ENCODE data around the gene HAUS7. TPM values are rescaled to one million over a fixed set of nuclear protein-coding genes. Genes with fewer than 3 reads are reported as not detected.
A peak's percentile ranks its signal among the peaks of the same experiment; 100 is the strongest.

The HAUS7 gene
- total and polyA plus RNA-seq, 7 donors = 15.0 to 37.8 (median 23.9) TPM

DNA sequence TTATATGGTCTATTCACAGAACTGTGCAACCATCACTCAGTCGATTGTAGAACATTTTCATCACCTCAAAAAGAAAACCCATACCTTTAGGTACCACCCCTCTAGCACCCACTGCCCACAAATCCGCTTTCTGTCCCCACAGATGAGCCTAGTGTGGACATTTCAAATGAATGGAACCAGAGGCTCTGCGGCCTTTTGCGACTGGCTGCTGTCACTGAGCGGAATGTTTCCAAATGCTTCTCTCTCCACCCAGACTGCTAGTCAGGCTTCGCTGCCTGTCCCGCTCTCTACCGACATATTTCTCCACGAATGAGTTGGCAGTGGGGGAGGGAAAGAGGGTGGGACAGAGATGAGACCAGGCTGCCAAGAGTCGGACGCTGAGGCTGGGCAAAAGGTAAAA, 22.7 kb upstream of the HAUS7 start:
- intact Hi-C loops (cut with DNase I) = no loop called here
- DNase-seq = no peak
- TF ChIP-seq POLR2AphosphoS5 (IDR thresholded peaks at IDR 0.05) = no peak
- TF ChIP-seq, protein P1, sequence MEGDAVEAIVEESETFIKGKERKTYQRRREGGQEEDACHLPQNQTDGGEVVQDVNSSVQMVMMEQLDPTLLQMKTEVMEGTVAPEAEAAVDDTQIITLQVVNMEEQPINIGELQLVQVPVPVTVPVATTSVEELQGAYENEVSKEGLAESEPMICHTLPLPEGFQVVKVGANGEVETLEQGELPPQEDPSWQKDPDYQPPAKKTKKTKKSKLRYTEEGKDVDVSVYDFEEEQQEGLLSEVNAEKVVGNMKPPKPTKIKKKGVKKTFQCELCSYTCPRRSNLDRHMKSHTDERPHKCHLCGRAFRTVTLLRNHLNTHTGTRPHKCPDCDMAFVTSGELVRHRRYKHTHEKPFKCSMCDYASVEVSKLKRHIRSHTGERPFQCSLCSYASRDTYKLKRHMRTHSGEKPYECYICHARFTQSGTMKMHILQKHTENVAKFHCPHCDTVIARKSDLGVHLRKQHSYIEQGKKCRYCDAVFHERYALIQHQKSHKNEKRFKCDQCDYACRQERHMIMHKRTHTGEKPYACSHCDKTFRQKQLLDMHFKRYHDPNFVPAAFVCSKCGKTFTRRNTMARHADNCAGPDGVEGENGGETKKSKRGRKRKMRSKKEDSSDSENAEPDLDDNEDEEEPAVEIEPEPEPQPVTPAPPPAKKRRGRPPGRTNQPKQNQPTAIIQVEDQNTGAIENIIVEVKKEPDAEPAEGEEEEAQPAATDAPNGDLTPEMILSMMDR (IDR thresholded peaks at IDR 0.05) = no peak
- TF ChIP-seq EP300 (IDR thresholded peaks at IDR 0.05) = no peak
- no peak for TF ChIP-seq POLR2A (IDR thresholded peaks at IDR 0.05)
- Histone ChIP-seq H3K27me3 (peaks cover 0 to 7% (median 0%) of the 10 kb centered on the region in 3 donors), H3K4me1 (no peaks in the 10 kb centered on the region), H3K27ac (no peak overlapping the region), H3K9me3 (no peaks in the 10 kb centered on the region), H3K4me3 (no peak overlapping the region), H3K36me3 (no peaks in the 10 kb centered on the region)
- WGBS, 2 donors = 92% methylated on average over 11 of the region's 11 CpGs

DNA sequence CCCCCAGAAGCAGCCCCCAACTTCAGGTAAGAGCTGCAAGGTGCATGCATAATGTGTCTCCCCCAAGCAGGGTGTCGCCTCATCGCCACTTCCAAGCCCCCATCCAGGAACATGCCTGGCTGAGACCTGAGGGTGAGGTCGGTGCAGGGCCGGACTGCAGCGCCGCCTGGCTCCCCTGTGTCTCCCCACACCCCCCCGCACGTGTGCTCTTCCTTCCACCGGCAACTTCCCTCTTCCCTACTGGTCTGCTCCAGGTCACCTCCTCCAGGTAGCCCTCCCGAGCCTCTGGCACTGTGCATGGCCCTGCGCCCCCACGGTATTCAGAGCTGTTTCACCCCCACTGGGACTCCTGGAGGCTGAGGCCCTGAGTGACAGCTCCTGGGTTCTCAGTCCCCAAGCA, 22.2 kb upstream of the HAUS7 start:
- no peak for DNase-seq
- H3K36me3 ChIP-seq = no peaks in the 10 kb centered on the region
- intact Hi-C loops (cut with DNase I) = no loop called here
- H3K27ac ChIP-seq = no peak overlapping the region
- H3K4me3 ChIP-seq = no peak overlapping the region
- 72 to 83% methylated on average over 12 of the region's 12 CpGs for WGBS, 2 donors
- H3K27me3 ChIP-seq = peaks cover 0 to 7% (median 0%) of the 10 kb centered on the region in 3 donors
- no peak for TF ChIP-seq EP300 (IDR thresholded peaks at IDR 0.05)
- TF ChIP-seq POLR2AphosphoS5 (IDR thresholded peaks at IDR 0.05) = no peak
- TF ChIP-seq, protein P1 (IDR thresholded peaks at IDR 0.05) = no peak
- TF ChIP-seq POLR2A (IDR thresholded peaks at IDR 0.05) = no peak
- H3K9me3 ChIP-seq = no peaks in the 10 kb centered on the region
- H3K4me1 ChIP-seq = no peaks in the 10 kb centered on the region

DNA sequence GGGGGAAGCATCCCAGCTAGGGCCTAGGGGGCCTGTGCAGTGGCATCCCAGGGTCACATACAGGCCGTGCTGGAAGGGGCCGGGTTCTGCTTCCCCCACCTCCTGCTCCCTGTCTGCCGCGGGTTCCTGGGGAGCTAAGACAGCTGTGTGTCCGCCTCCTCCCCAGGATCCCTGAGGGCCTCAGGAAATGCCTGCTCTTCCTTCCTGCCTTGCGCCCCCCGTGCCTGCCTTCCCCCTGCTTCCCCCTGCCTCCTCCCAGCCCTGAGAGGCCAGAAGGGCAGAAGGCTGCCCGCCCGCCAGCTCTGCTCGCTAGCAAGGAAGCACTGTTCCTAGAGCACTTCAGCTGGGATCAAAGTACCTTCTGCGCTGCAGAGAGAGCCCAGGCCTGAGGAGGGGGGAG, 21.5 kb upstream of the HAUS7 start:
- no peak for DNase-seq
- intact Hi-C loops (cut with DNase I) = no loop called here
- Histone ChIP-seq H3K27me3 (peaks cover 0 to 7% (median 0%) of the 10 kb centered on the region in 3 donors), H3K4me1 (no peaks in the 10 kb centered on the region), H3K36me3 (no peaks in the 10 kb centered on the region), H3K4me3 (no peak overlapping the region), H3K27ac (peak overlapping the region in 1 of 4 donors; percentile 7), H3K9me3 (no peaks in the 10 kb centered on the region)
- 27 to 30% methylated on average over 11 of the region's 11 CpGs for WGBS, 2 donors
- TF ChIP-seq POLR2A (IDR thresholded peaks at IDR 0.05) (no peak), POLR2AphosphoS5 (IDR thresholded peaks at IDR 0.05) (no peak), EP300 (IDR thresholded peaks at IDR 0.05) (no peak)
- TF ChIP-seq, protein P1 (IDR thresholded peaks at IDR 0.05) = no peak

DNA sequence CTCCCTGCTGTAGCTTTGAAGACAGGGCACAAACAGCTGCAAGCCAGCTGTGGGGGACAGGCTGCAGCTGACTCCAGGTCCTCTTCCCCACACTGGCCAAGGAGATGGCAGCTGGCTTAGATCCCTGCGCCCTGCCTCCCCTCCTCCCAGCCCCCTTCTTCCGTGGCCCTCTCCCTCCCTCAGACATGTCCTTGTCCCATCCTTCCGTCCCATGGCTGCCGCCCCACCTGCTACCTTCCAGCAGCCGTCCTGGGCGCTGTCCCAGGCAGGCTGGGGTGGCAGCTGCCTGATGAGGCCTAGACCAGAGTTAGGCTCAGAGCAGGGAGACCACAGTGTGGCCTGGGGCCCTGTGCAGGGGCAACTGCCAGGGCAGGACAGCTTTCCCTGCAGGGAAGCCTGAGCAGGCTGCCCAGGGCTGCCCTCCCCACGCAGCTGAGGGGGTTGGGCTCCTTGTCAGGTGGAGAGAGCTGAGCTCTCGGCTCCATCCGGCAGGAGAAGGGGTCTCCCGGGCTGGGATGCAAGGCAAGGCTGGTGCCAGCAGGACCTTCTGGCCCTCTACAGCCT, 21.1 kb upstream of the HAUS7 start:
- intact Hi-C loops (cut with DNase I) = no loop called here
- Histone ChIP-seq H3K9me3 (no peaks in the 10 kb centered on the region), H3K27ac (peak overlapping the region in 1 of 4 donors; percentile 7), H3K27me3 (peaks cover 0 to 7% (median 0%) of the 10 kb centered on the region in 3 donors), H3K36me3 (no peaks in the 10 kb centered on the region), H3K4me3 (no peak overlapping the region), H3K4me1 (no peaks in the 10 kb centered on the region)
- WGBS, 2 donors = 52 to 73% methylated on average over 10 of the region's 10 CpGs
- no peak for DNase-seq
- TF ChIP-seq, protein P1 (IDR thresholded peaks at IDR 0.05) = no peak
- TF ChIP-seq POLR2AphosphoS5 (IDR thresholded peaks at IDR 0.05) (no peak), EP300 (IDR thresholded peaks at IDR 0.05) (no peak), POLR2A (IDR thresholded peaks at IDR 0.05) (no peak)
